Stimulated activated CD4-positive, alpha-beta T cell treated with anti-CD3 and anti-CD28 coated beads, Interleukin-4, amount 100 ng/mL, for 24 hours (primary cell): ENCODE data around the gene LIMS1.

ENCODE experiments used
- DNase-seq: peaks from one replicate; pipeline ENCODE4 v3.0.0-alpha.2; 2020

The LIMS1 gene

GRCh38 chr2:108617617-108618016 is 83.3 kb downstream of the LIMS1 start:
- no peak for DNase-seq

- DNase-seq, result no peak
These were observed 85.8 kb downstream of the LIMS1 start for GRCh38 chr2:108619925-108620620.

GRCh38 chr2:108620656-108621055 is 86.4 kb downstream of the LIMS1 start:
- DNase-seq, result no peak

GRCh38 chr2:108621087-108621559 is 86.9 kb downstream of the LIMS1 start:
- DNase-seq, result peak; percentile 80

GRCh38 chr2:108621687-108622681 is 87.7 kb downstream of the LIMS1 start:
- no peak for DNase-seq

- DNase-seq, result no peak
These were observed 89.3 kb downstream of the LIMS1 start for GRCh38 chr2:108623616-108624015.

GRCh38 chr2:108625186-108625827 is 91.0 kb downstream of the LIMS1 start:
- no peak for DNase-seq

- DNase-seq, result no peak
These were observed 91.5 kb downstream of the LIMS1 start for GRCh38 chr2:108625828-108626195.

GRCh38 chr2:108626995-108627394 is 92.7 kb downstream of the LIMS1 start:
- DNase-seq, result no peak

GRCh38 chr2:108627911-108628567 is 93.8 kb downstream of the LIMS1 start:
- no peak for DNase-seq

GRCh38 chr2:108628936-108629335 is 94.7 kb downstream of the LIMS1 start:
- DNase-seq, result no peak

GRCh38 chr2:108629417-108629816 is 95.1 kb downstream of the LIMS1 start:
- DNase-seq, result no peak

- DNase-seq, result no peak
These were observed 96.5 kb downstream of the LIMS1 start for GRCh38 chr2:108630567-108631405.

- no peak for DNase-seq
These were observed 98.3 kb downstream of the LIMS1 start for GRCh38 chr2:108632332-108633160.

GRCh38 chr2:108633409-108633808 is 99.1 kb downstream of the LIMS1 start:
- DNase-seq, result no peak

GRCh38 chr2:108634011-108634410 is 99.7 kb downstream of the LIMS1 start:
- DNase-seq, result no peak

GRCh38 chr2:108634576-108635160 is 100.4 kb downstream of the LIMS1 start:
- DNase-seq, result no peak

- no peak for DNase-seq
These were observed 101.5 kb downstream of the LIMS1 start for GRCh38 chr2:108635630-108636354.

GRCh38 chr2:108637304-108637669 is 103.0 kb downstream of the LIMS1 start:
- no peak for DNase-seq

GRCh38 chr2:108640731-108641130 is 106.5 kb downstream of the LIMS1 start:
- no peak for DNase-seq
